ENCODE results near the gene SAP130. TPM values are rescaled to one million over a fixed set of nuclear protein-coding genes. Genes with fewer than 3 reads are reported as not detected.

Gene SAP130
- total and polyA plus RNA-seq, 8 donors: 19.1 to 27.7 (median 24.1) TPM

DNA sequence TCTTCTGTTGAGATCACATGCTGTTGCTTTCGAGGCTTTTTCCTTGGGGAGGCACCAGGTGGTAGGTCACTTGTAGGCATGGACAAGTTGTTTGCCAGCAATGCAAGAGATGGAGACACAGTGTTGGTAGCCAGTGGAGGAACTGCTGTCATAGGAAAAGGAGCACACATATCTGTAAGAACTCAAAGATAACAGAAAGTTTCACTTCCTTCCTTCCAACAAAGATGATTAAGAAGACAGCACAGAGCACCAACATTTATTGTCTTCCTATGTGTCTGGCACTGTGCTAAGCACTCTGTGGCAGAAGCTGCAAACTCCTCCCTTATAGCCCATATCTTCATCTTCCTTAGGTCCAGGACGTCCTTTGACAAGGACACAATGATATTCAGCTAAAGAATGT, 77.6 kb downstream of the SAP130 start:
- TF ChIP-seq, protein P1, sequence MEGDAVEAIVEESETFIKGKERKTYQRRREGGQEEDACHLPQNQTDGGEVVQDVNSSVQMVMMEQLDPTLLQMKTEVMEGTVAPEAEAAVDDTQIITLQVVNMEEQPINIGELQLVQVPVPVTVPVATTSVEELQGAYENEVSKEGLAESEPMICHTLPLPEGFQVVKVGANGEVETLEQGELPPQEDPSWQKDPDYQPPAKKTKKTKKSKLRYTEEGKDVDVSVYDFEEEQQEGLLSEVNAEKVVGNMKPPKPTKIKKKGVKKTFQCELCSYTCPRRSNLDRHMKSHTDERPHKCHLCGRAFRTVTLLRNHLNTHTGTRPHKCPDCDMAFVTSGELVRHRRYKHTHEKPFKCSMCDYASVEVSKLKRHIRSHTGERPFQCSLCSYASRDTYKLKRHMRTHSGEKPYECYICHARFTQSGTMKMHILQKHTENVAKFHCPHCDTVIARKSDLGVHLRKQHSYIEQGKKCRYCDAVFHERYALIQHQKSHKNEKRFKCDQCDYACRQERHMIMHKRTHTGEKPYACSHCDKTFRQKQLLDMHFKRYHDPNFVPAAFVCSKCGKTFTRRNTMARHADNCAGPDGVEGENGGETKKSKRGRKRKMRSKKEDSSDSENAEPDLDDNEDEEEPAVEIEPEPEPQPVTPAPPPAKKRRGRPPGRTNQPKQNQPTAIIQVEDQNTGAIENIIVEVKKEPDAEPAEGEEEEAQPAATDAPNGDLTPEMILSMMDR (IDR thresholded peaks at IDR 0.05): no peak
- DNase-seq (no peak), ATAC-seq (no peak)
- Histone ChIP-seq H3K9me3 (no peaks in the 10 kb centered on the region), H3K36me3 (peaks cover 0 to 79% of the 10 kb centered on the region in 2 donors), H3K4me3 (no peak overlapping the region), H3K27ac (no peak overlapping the region), H3K27me3 (no peaks in the 10 kb centered on the region), H3K4me1 (no peaks in the 10 kb centered on the region)
- intact Hi-C loops (cut with DNase I): no loop called here

DNA sequence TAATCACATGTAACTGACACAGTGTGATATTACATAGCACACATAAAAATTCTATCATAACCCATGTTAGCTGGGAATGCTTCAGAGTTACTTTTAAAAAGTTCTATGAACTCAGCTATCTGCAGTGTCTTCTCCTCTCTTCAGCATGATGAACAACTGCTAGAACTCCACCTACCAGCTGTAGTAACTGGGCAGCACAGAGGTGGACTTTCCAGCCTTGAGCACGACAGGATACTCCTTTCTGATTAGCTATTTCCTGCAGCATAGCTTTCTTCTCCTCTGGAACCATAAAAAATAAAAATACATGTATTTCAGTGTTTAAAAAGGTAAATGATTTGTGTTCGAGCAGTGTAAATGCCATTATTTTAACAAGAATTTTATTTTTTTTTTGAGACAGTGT, 82.6 kb downstream of the SAP130 start:
- DNase-seq (no peak), ATAC-seq (no peak)
- H3K36me3 ChIP-seq: peaks cover 0 to 97% of the 10 kb centered on the region in 2 donors
- no peak overlapping the region for H3K27ac ChIP-seq
- no peak overlapping the region for H3K4me3 ChIP-seq
- no peaks in the 10 kb centered on the region for H3K9me3 ChIP-seq
- intact Hi-C loops (cut with DNase I): no loop called here
- TF ChIP-seq, protein P1 (IDR thresholded peaks at IDR 0.05): no peak
- no peaks in the 10 kb centered on the region for H3K4me1 ChIP-seq
- no peaks in the 10 kb centered on the region for H3K27me3 ChIP-seq

DNA sequence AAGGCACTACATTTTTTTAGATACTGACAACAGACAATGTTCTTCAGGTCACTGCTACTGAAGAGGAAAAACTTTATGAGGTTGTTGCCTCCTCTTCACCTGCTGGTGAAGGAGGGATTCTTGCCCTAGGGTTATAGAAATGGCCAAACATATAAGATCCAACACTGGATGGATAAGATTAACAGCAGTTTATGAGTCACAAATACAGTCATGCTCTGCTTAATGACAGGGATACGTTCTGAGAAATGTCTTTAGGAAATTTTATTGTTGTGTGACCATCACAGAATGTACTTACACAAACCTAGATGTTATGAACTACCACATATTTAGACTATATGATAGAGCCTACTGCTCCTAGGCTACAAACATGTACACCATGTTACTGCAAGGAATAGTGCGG, 84.7 kb downstream of the SAP130 start:
- H3K36me3 ChIP-seq: peaks cover 0 to 77% of the 10 kb centered on the region in 2 donors
- H3K27me3 ChIP-seq: no peaks in the 10 kb centered on the region

DNA sequence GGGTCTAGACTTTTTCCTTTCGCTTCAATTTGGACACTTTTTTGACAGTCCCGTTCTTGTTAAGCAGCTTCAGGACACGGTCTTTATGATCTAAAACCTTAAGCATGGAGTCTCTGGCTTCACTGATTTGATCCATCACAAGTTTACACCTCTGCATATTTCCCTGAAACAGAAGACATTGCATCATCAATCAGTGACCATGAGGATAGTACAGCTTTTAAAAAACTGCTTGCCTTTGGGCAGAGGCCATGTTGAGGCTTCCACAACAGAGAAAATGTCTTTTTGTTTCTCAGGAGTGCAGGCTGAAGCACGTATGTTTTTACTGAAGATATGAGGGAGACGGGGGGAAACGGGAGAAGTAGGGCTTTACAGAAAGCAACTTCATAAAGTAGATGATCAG, 85.9 kb downstream of the SAP130 start:
- TF ChIP-seq, protein P1 (IDR thresholded peaks at IDR 0.05): no peak
- H3K27me3 ChIP-seq: no peaks in the 10 kb centered on the region

More for the DNA sequence above, 84.7 kb downstream of the SAP130 start:
- H3K27ac ChIP-seq: no peak overlapping the region
- ATAC-seq (no peak), DNase-seq (no peak)
- no peaks in the 10 kb centered on the region for H3K9me3 ChIP-seq
- intact Hi-C loops (cut with DNase I): no loop called here
- no peaks in the 10 kb centered on the region for H3K4me1 ChIP-seq
- TF ChIP-seq, protein P1 (IDR thresholded peaks at IDR 0.05): no peak
- H3K4me3 ChIP-seq: no peak overlapping the region

DNA sequence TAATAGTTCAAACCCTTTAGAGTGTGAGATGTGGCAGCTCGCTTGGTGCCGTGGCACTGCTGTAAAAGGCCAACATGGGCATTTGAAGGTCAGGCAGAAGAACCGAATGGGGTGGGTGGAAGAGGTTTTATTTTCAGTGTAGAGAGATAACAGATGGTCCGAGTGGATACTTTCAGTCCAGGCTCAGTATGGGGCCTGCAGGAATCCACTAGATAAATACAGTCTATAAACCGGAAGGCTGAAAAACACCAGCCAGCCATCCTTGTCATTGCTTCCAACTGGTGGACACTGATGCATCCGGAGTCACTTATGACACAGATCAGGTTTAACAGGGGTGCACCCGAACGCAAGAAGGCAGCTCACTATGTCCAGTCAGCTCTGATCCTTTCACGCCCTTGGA, 86.4 kb downstream of the SAP130 start:
- Histone ChIP-seq H3K9me3 (no peaks in the 10 kb centered on the region), H3K4me1 (no peaks in the 10 kb centered on the region), H3K27ac (no peak overlapping the region), H3K4me3 (no peak overlapping the region), H3K36me3 (peaks cover 0 to 62% of the 10 kb centered on the region in 2 donors), H3K27me3 (no peaks in the 10 kb centered on the region)
- TF ChIP-seq, protein P1 (IDR thresholded peaks at IDR 0.05): no peak
- intact Hi-C loops (cut with DNase I): no loop called here
- DNase-seq (no peak), ATAC-seq (no peak)

More for the DNA sequence above, 85.9 kb downstream of the SAP130 start:
- H3K27ac ChIP-seq: no peak overlapping the region
- H3K9me3 ChIP-seq: no peaks in the 10 kb centered on the region
- no peak for DNase-seq
- no peak overlapping the region for H3K4me3 ChIP-seq
- ATAC-seq: no peak
- intact Hi-C loops (cut with DNase I): no loop called here
- peaks cover 0 to 67% of the 10 kb centered on the region in 2 donors for H3K36me3 ChIP-seq
- no peaks in the 10 kb centered on the region for H3K4me1 ChIP-seq

Measured in left lung (tissue), 10 donors.